Spleen (tissue), 11 donors: ENCODE results near the gene CACNA1A. TPM values are rescaled to one million over a fixed set of nuclear protein-coding genes. Genes with fewer than 3 reads are reported as not detected.

Source experiments
- DNase-seq: peaks from one replicate; pipeline ENCODE4 v3.0.0-alpha.2; 2020
- H3K27ac ChIP-seq, 8 donors: fragments of 200-600 bp; sonication (generic) in 7 of 8; 1 replicate in 4 of 8; 2 replicates in 4 of 8; pipeline versions ENCODE4 v1.5.0 to v1.8.0; 2016 to 2021; ENCODE audit warnings: inconsistent platforms in 4 of 8, mild to moderate bottlenecking in 4 of 8, moderate library complexity in 1 of 8
- H3K27me3 ChIP-seq, 7 donors: fragments of 200-600 bp; sonication (generic) in 6 of 7; replicated peaks in 1 of 7; 1 replicate in 4 of 7; 2 replicates in 3 of 7; pipeline versions ENCODE4 v1.5.0 to v1.8.0; 2016 to 2021; ENCODE audit warnings: inconsistent platforms in 3 of 7, mild to moderate bottlenecking in 1 of 7
- H3K36me3 ChIP-seq, 6 donors: fragments of 200-600 bp; sonication (generic) in 5 of 6; 1 replicate in 4 of 6; 2 replicates in 2 of 6; pipeline versions ENCODE4 v1.5.0 to v1.8.0; 2016 to 2021; ENCODE audit warnings: inconsistent platforms in 2 of 6
- H3K4me1 ChIP-seq, 6 donors: fragments of 200-600 bp; sonication (generic) in 5 of 6; 1 replicate in 3 of 6; 2 replicates in 3 of 6; pipeline versions ENCODE4 v1.5.0 to v1.8.0; 2016 to 2021; ENCODE audit warnings: inconsistent platforms in 3 of 6
- H3K4me3 ChIP-seq, 8 donors: fragments of 200-600 bp; sonication (generic) in 7 of 8; 1 replicate in 4 of 8; 2 replicates in 4 of 8; pipeline versions ENCODE4 v1.5.0 to v1.8.0; 2016 to 2021; ENCODE audit warnings: inconsistent platforms in 4 of 8, mild to moderate bottlenecking in 4 of 8, moderate library complexity in 2 of 8
- H3K9me3 ChIP-seq, 8 donors: fragments of 200-600 bp; sonication (generic) in 7 of 8; 1 replicate in 4 of 8; 2 replicates in 4 of 8; pipeline versions ENCODE4 v1.5.0 to v1.8.0; 2016 to 2021; ENCODE audit warnings: inconsistent platforms in 4 of 8
- POLR2A ChIP-seq, 3 donors: fragments of 450-650 bp; IDR thresholded peaks; one replicate each; pipeline ENCODE4 v1.5.1; 2017; ENCODE audit warnings: antibody characterized with exemption in 3 of 3, mild to moderate bottlenecking in 1 of 3
- POLR2AphosphoS5 ChIP-seq, 3 donors: sonication (generic); formaldehyde crosslinking; IDR thresholded peaks; one replicate each; pipeline ENCODE4 v1.5.1; 2017; ENCODE audit warnings: antibody characterized with exemption in 3 of 3
- WGBS, 5 donors: extraction: QIAGEN DNeasy Blood & Tissue Kit in 3 of 5; methylation state at CpG; one replicate each; pipeline versions ENCODE4 v1.1.5 to v1.1.7; 2013 to 2018; 5-methylcytosine and 5-hydroxymethylcytosine counted together
- intact Hi-C: fragments of 100-400 bp; cut with DNase I; formaldehyde crosslinking; loops from one replicate; pipeline ENCODE4 v1.15.0; 2023; ENCODE audit warnings: low total_unique reads
- polyA plus RNA-seq, 3 donors: library from polyadenylated mRNA; stranded (reverse); fragments of 200-250 nt; gene quantifications; one replicate each; pipeline ENCODE4 v1.2.1, GENCODE V29; 2013
- total RNA-seq, 7 donors: library from RNA; depleted of rRNA in 3 of 7; stranded (reverse); fragments of >200 nt in 3 of 7; fragmentation: NEBNext Ultra II Directional in 4 of 7; extraction: Animal tissue kit (Norgen Biotek cat#: 25700) in 4 of 7; gene quantifications; one replicate each; pipeline versions ENCODE4 v1.1.0 to v1.2.1, GENCODE V29; 2016 to 2021
- TF ChIP-seq, protein P1 (sequence below), 11 experiments: fragments of 200-600 bp in 7 of 11; fragments of 450-650 bp in 4 of 11; sonication (generic) in 4 of 11; IDR thresholded peaks in 8 of 11; conservative IDR thresholded peaks in 3 of 11; 1 replicate in 7 of 11; 2 replicates in 4 of 11; pipeline versions ENCODE4 v1.4.0 to v1.8.0; 2016 to 2021; ENCODE audit warnings: antibody characterized with exemption in 11 of 11, inconsistent platforms in 4 of 11, mild to moderate bottlenecking in 1 of 11
- donor health status: healthy with polysubstance abuse.
- donor health status: DM: no; HTN: no; CAD: no; lungs with moderate emphysema.
- donor health status: DM: no; HTN: no; CAD: no.
- donor health status: Bipolar disorder and iron deficiency.
- donor health status: healthy.
- donor health status: DM: no; HTN: no; CAD: no.
- donor health status: DM: yes; HTN: yes; CAD: no.

The CACNA1A gene
- total and polyA plus RNA-seq, 10 donors = 0.39 to 1.9 (median 0.75) TPM

DNA sequence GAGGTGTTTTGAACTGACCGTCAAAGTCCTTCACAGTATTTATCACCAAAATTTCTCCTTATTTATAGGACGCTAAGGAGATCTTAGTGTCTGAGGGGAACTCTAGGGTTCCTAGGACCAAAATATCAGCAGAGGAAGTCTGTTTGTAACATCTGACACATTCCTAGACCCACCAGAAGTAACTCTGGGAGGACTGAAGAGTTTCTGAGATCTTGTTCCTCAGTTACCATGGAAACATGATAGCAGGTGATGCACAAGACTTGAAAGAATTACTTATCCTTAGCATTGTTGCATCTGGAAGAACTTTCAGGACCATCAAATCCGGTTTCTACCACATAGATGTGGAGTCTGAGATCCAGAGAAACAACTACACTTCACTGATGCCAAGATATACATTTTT lies 191.5 kb downstream of the CACNA1A start:
- WGBS, 5 donors = 51 to 88% (median 83%) methylated on average over 3 of the region's 3 CpGs
- Histone ChIP-seq H3K27ac (no peak overlapping the region), H3K36me3 (no peaks in the 10 kb centered on the region), H3K4me3 (no peak overlapping the region), H3K9me3 (peaks cover 0 to 13% (median 0%) of the 10 kb centered on the region in 8 donors), H3K4me1 (no peaks in the 10 kb centered on the region), H3K27me3 (peaks cover 0 to 28% (median 0%) of the 10 kb centered on the region in 7 donors)
- intact Hi-C loops = no loop called here
- no peak for DNase-seq
- TF ChIP-seq POLR2AphosphoS5 (IDR thresholded peaks at IDR 0.05) = no peak
- TF ChIP-seq, protein P1, sequence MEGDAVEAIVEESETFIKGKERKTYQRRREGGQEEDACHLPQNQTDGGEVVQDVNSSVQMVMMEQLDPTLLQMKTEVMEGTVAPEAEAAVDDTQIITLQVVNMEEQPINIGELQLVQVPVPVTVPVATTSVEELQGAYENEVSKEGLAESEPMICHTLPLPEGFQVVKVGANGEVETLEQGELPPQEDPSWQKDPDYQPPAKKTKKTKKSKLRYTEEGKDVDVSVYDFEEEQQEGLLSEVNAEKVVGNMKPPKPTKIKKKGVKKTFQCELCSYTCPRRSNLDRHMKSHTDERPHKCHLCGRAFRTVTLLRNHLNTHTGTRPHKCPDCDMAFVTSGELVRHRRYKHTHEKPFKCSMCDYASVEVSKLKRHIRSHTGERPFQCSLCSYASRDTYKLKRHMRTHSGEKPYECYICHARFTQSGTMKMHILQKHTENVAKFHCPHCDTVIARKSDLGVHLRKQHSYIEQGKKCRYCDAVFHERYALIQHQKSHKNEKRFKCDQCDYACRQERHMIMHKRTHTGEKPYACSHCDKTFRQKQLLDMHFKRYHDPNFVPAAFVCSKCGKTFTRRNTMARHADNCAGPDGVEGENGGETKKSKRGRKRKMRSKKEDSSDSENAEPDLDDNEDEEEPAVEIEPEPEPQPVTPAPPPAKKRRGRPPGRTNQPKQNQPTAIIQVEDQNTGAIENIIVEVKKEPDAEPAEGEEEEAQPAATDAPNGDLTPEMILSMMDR (IDR thresholded peaks at IDR 0.05 in 8 of 11, conservative IDR thresholded peaks at IDR 0.05 in 3 of 11) = no peak
- no peak for TF ChIP-seq POLR2A (IDR thresholded peaks at IDR 0.05)

DNA sequence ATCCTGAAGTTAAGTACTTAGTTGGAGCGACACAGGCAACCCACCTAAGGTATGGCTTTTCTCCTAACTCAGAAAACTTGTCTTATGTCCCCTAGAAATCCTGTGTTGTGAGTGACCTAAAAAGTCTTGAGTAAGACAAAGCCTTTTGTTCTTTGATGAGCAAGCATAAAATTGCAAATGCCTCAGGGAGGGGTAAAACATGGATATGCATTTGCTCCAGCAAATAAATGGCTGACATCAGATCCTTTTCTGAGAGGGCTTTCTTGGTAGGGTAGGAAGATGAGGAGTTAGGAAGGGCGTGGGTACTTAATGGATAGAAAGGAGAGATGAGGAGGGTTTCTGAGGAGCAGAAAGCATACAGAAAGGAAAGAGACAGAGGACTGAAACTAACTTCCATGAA lies 192.4 kb downstream of the CACNA1A start:
- TF ChIP-seq, protein P1 (IDR thresholded peaks at IDR 0.05 in 8 of 11, conservative IDR thresholded peaks at IDR 0.05 in 3 of 11) = no peak
- TF ChIP-seq POLR2AphosphoS5 (IDR thresholded peaks at IDR 0.05) (no peak), POLR2A (IDR thresholded peaks at IDR 0.05) (no peak)
- DNase-seq = no peak
- Histone ChIP-seq H3K36me3 (no peaks in the 10 kb centered on the region), H3K4me1 (no peaks in the 10 kb centered on the region), H3K27me3 (peaks cover 0 to 22% (median 0%) of the 10 kb centered on the region in 7 donors), H3K9me3 (peaks cover 0 to 13% (median 0%) of the 10 kb centered on the region in 8 donors), H3K27ac (no peak overlapping the region), H3K4me3 (no peak overlapping the region)
- intact Hi-C loops = no loop called here
- 73 to 82% (median 75%) methylated on average over 2 of the region's 2 CpGs for WGBS, 5 donors

GRCh38 chr19:13309864-13310263 lies 196.4 kb downstream of the CACNA1A start:
- H3K9me3 ChIP-seq = peaks cover 0 to 9% (median 0%) of the 10 kb centered on the region in 8 donors
- intact Hi-C loops = no loop called here
- H3K4me1 ChIP-seq = no peaks in the 10 kb centered on the region
- H3K36me3 ChIP-seq = no peaks in the 10 kb centered on the region
- no peak overlapping the region for H3K4me3 ChIP-seq
- no peak for DNase-seq
- TF ChIP-seq POLR2A (IDR thresholded peaks at IDR 0.05) = no peak
- H3K27ac ChIP-seq = no peak overlapping the region
- peaks cover 0 to 21% (median 0%) of the 10 kb centered on the region in 7 donors for H3K27me3 ChIP-seq
- 75 to 82% (median 82%) methylated on average over 8 of the region's 8 CpGs for WGBS, 5 donors

DNA sequence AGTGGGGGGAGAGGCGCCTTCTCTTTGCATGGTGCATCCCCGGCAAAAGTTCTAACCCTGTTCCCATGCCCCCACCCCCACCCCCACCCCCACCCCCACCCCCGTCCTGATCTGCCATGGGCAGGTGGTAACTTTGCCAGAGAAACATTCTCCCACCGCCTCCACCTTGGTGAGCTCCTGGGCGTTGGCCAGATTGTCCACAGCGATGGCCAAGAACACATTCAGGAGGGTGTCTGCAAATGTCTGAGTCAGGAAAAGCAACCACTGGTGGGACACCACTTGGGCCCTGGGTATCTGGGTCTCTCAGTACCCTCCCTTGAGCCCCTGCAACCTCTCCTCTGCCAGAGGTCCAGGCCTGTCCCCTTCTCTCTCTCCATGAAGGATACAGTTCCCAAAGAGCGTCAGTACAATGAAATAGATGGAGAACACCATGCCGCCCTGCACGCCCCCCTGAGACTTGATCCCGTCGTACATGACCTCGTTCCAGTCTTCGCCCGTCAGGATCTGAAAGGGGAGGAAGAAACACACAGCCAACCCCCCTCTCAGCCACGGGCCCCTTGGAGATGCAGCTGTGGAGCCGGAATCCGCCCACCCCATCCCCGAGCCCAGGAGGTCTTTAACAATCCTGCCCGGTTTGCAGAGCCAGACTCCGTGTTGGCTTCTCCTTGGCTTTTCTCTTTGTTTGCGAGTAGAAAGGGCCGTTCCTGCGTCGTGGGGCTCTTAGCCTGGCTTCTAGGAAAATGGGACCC lies 202.7 kb downstream of the CACNA1A start:
- no peak overlapping the region for H3K27ac ChIP-seq
- no peak for DNase-seq
- no peaks in the 10 kb centered on the region for H3K36me3 ChIP-seq
- 76 to 84% (median 78%) methylated on average over 24 of the region's 24 CpGs for WGBS, 5 donors
- TF ChIP-seq, protein P1 (IDR thresholded peaks at IDR 0.05 in 8 of 11, conservative IDR thresholded peaks at IDR 0.05 in 3 of 11) = no peak
- TF ChIP-seq POLR2A (IDR thresholded peaks at IDR 0.05) = no peak
- TF ChIP-seq POLR2AphosphoS5 (IDR thresholded peaks at IDR 0.05) = no peak
- peaks cover 0 to 79% (median 17%) of the 10 kb centered on the region in 7 donors for H3K27me3 ChIP-seq
- intact Hi-C loops = no loop called here
- H3K4me1 ChIP-seq = peaks cover 0 to 4% (median 2%) of the 10 kb centered on the region in 6 donors
- no peak overlapping the region for H3K4me3 ChIP-seq
- H3K9me3 ChIP-seq = no peaks in the 10 kb centered on the region
